ENCODE data around the gene EPHA4. TPM values are rescaled to one million over a fixed set of nuclear protein-coding genes. Genes with fewer than 3 reads are reported as not detected.
"Not testable (repeated sequence)": the region's sequence is repeated elsewhere in the genome, so short reads cannot be mapped to it uniquely, and the experiment has no call there.

EPHA4 gene
- polyA plus RNA-seq, 1 donor (not counting 4 experiments of a cell fraction or from before 2014, with no cell fraction given): 9.0 TPM

GRCh38 chr2:221513232-221513631 lies 58.9 kb downstream of the EPHA4 start:
- H3K9me3 ChIP-seq (ENCODE audit: control insufficient read depth, low read depth, low read length): no peaks in the 10 kb centered on the region
- FAIRE-seq (no peak), DNase-seq (ENCODE audit: low read depth, low spot score) (no peak)
- H3K4me1 ChIP-seq (ENCODE audit: control insufficient read depth, extremely low read depth, insufficient read depth, low read length): peaks cover 10% of the 10 kb centered on the region
- no peaks in the 10 kb centered on the region for H3K9me1 ChIP-seq (ENCODE audit: control insufficient read depth, extremely low read depth, insufficient read depth, low read length)
- no peak overlapping the region for H3K27ac ChIP-seq (ENCODE audit: control insufficient read depth, insufficient read depth, low read length)
- H3K4me3 ChIP-seq (ENCODE audit: control insufficient read depth in 2 of 3, extremely low read depth in 1 of 3, insufficient read depth in 2 of 3, low read depth in 1 of 3, low read length in 3 of 3): no peak overlapping the region
- H2AFZ ChIP-seq (ENCODE audit: control insufficient read depth, low read length): no peak overlapping the region
- H3K79me2 ChIP-seq (ENCODE audit: control insufficient read depth, insufficient read depth, low read length): no peaks in the 10 kb centered on the region
- TF ChIP-seq CTCF (optimal IDR thresholded peaks at IDR 0.05 in 1 of 3, IDR thresholded peaks at IDR 0.05 in 1 of 3, conservative IDR thresholded peaks at IDR 0.05 in 1 of 3; ENCODE audit: extremely low read depth in 1 of 3, insufficient read depth in 2 of 3, low read length in 3 of 3) (no peak), EZH2 (IDR thresholded peaks at IDR 0.05; ENCODE audit: low read length) (no peak)
- no peak overlapping the region for H3K4me2 ChIP-seq (ENCODE audit: control insufficient read depth, extremely low read depth, insufficient read depth, low read depth, low read length)
- no peak overlapping the region for H3K9ac ChIP-seq (ENCODE audit: control insufficient read depth, extremely low read depth, insufficient read depth, low read length)
- H3K27me3 ChIP-seq (ENCODE audit: control insufficient read depth, extremely low read depth, insufficient read depth, low read length): no peaks in the 10 kb centered on the region
- H4K20me1 ChIP-seq (ENCODE audit: control insufficient read depth, extremely low read depth, insufficient read depth, low read length): no peaks in the 10 kb centered on the region
- no peaks in the 10 kb centered on the region for H3K36me3 ChIP-seq (ENCODE audit: control insufficient read depth in 2 of 2, extremely low read depth in 1 of 2, insufficient read depth in 2 of 2, low read length in 2 of 2)
- dilution Hi-C loops (cut with MboI; ENCODE audit: extremely low pct_ligation_motif_present, low sequenced_read_pairs): no loop called here

GRCh38 chr2:221511325-221511724 lies 60.8 kb downstream of the EPHA4 start:
- H2AFZ ChIP-seq (ENCODE audit: control insufficient read depth, low read length); H3K9me3 ChIP-seq (ENCODE audit: control insufficient read depth, low read depth, low read length); dilution Hi-C loops (cut with MboI; ENCODE audit: extremely low pct_ligation_motif_present, low sequenced_read_pairs); H4K20me1 ChIP-seq (ENCODE audit: control insufficient read depth, extremely low read depth, insufficient read depth, low read length); H3K4me1 ChIP-seq (ENCODE audit: control insufficient read depth, extremely low read depth, insufficient read depth, low read length); H3K27ac ChIP-seq (ENCODE audit: control insufficient read depth, insufficient read depth, low read length); H3K9me1 ChIP-seq (ENCODE audit: control insufficient read depth, extremely low read depth, insufficient read depth, low read length); H3K9ac ChIP-seq (ENCODE audit: control insufficient read depth, extremely low read depth, insufficient read depth, low read length); H3K4me3 ChIP-seq (ENCODE audit: control insufficient read depth in 2 of 3, extremely low read depth in 1 of 3, insufficient read depth in 2 of 3, low read depth in 1 of 3, low read length in 3 of 3); H3K36me3 ChIP-seq (ENCODE audit: control insufficient read depth in 2 of 2, extremely low read depth in 1 of 2, insufficient read depth in 2 of 2, low read length in 2 of 2); H3K79me2 ChIP-seq (ENCODE audit: control insufficient read depth, insufficient read depth, low read length); DNase-seq (ENCODE audit: low read depth, low spot score); FAIRE-seq; H3K4me2 ChIP-seq (ENCODE audit: control insufficient read depth, extremely low read depth, insufficient read depth, low read depth, low read length); H3K27me3 ChIP-seq (ENCODE audit: control insufficient read depth, extremely low read depth, insufficient read depth, low read length): not testable (repeated sequence)

GRCh38 chr2:221506469-221506868 lies 65.6 kb downstream of the EPHA4 start:
- Histone ChIP-seq H3K9me3 (ENCODE audit: control insufficient read depth, low read depth, low read length) (no peaks in the 10 kb centered on the region), H2AFZ (ENCODE audit: control insufficient read depth, low read length) (no peak overlapping the region), H3K9ac (ENCODE audit: control insufficient read depth, extremely low read depth, insufficient read depth, low read length) (no peak overlapping the region), H3K27me3 (ENCODE audit: control insufficient read depth, extremely low read depth, insufficient read depth, low read length) (no peaks in the 10 kb centered on the region), H4K20me1 (ENCODE audit: control insufficient read depth, extremely low read depth, insufficient read depth, low read length) (no peaks in the 10 kb centered on the region), H3K4me3 (ENCODE audit: control insufficient read depth in 2 of 3, extremely low read depth in 1 of 3, insufficient read depth in 2 of 3, low read depth in 1 of 3, low read length in 3 of 3) (no peak overlapping the region), H3K4me1 (ENCODE audit: control insufficient read depth, extremely low read depth, insufficient read depth, low read length) (peaks cover 16% of the 10 kb centered on the region), H3K27ac (ENCODE audit: control insufficient read depth, insufficient read depth, low read length) (no peak overlapping the region), H3K4me2 (ENCODE audit: control insufficient read depth, extremely low read depth, insufficient read depth, low read depth, low read length) (no peak overlapping the region), H3K9me1 (ENCODE audit: control insufficient read depth, extremely low read depth, insufficient read depth, low read length) (no peaks in the 10 kb centered on the region), H3K79me2 (ENCODE audit: control insufficient read depth, insufficient read depth, low read length) (no peaks in the 10 kb centered on the region), H3K36me3 (ENCODE audit: control insufficient read depth in 2 of 2, extremely low read depth in 1 of 2, insufficient read depth in 2 of 2, low read length in 2 of 2) (no peaks in the 10 kb centered on the region)
- DNase-seq (ENCODE audit: low read depth, low spot score) (no peak), FAIRE-seq (no peak)
- dilution Hi-C loops (cut with MboI; ENCODE audit: extremely low pct_ligation_motif_present, low sequenced_read_pairs): no loop called here
- TF ChIP-seq EZH2 (IDR thresholded peaks at IDR 0.05; ENCODE audit: low read length) (no peak), CTCF (optimal IDR thresholded peaks at IDR 0.05 in 1 of 3, IDR thresholded peaks at IDR 0.05 in 1 of 3, conservative IDR thresholded peaks at IDR 0.05 in 1 of 3; ENCODE audit: extremely low read depth in 1 of 3, insufficient read depth in 2 of 3, low read length in 3 of 3) (no peak)

Measured in keratinocyte (primary cell).